HUES48 (cell line): ENCODE measurements around the gene TRIML1.
"Not testable (repeated sequence)": the region's sequence is repeated elsewhere in the genome, so short reads cannot be mapped to it uniquely, and the experiment has no call there.

Source experiments
- H3K27ac ChIP-seq: one replicate; pipeline ENCODE4 v1.7.0; 2013; ENCODE audit warnings: low read depth, low read length, inconsistent platforms
- H3K27me3 ChIP-seq: 2 replicates; pipeline ENCODE4 v1.6.1; 2013; ENCODE audit warnings: mild to moderate bottlenecking, low read length; ENCODE audit not compliant: control insufficient read depth, insufficient read depth
- H3K36me3 ChIP-seq: 2 replicates; pipeline ENCODE4 v1.6.1; 2013; ENCODE audit warnings: low read length; ENCODE audit not compliant: control insufficient read depth, insufficient read depth
- H3K4me1 ChIP-seq: 2 replicates; pipeline ENCODE4 v1.6.1; 2013; ENCODE audit warnings: mild to moderate bottlenecking, low read length; ENCODE audit not compliant: control insufficient read depth, insufficient read depth
- H3K4me3 ChIP-seq: 2 replicates; pipeline ENCODE4 v1.5.1; 2013; ENCODE audit warnings: mild to moderate bottlenecking, low read depth, low read length
- H3K9ac ChIP-seq: 2 replicates; pipeline ENCODE4 v1.6.1; 2013; ENCODE audit warnings: mild to moderate bottlenecking, low read depth, low read length, moderate library complexity
- H3K9me3 ChIP-seq: 2 replicates; pipeline ENCODE4 v1.6.1; 2013; ENCODE audit warnings: low read length; ENCODE audit not compliant: control insufficient read depth, insufficient read depth

The TRIML1 gene

GRCh38 chr4:188154668-188155405 lies 15.6 kb downstream of the TRIML1 start:
- no peak overlapping the region for H3K9ac ChIP-seq
- no peaks in the 10 kb centered on the region for H3K36me3 ChIP-seq
- no peak overlapping the region for H3K4me3 ChIP-seq
- no peaks in the 10 kb centered on the region for H3K27me3 ChIP-seq
- H3K4me1 ChIP-seq, result no peaks in the 10 kb centered on the region
- H3K9me3 ChIP-seq, result peaks cover 7% of the 10 kb centered on the region; the same call in 1 of the 2 replicates
- no peak overlapping the region for H3K27ac ChIP-seq

GRCh38 chr4:188158336-188158735 lies 19.1 kb downstream of the TRIML1 start:
- Histone ChIP-seq H3K9me3 (peaks cover 7% of the 10 kb centered on the region; the same call in 1 of the 2 replicates), H3K4me1 (no peaks in the 10 kb centered on the region), H3K27me3 (no peaks in the 10 kb centered on the region), H3K9ac (no peak overlapping the region), H3K4me3 (no peak overlapping the region), H3K27ac (no peak overlapping the region), H3K36me3 (no peaks in the 10 kb centered on the region)

- not testable (repeated sequence) for H3K27ac ChIP-seq, H3K27me3 ChIP-seq, H3K9me3 ChIP-seq, H3K9ac ChIP-seq, H3K36me3 ChIP-seq, H3K4me1 ChIP-seq, H3K4me3 ChIP-seq
Observed at GRCh38 chr4:188159513-188160226, 20.4 kb downstream of the TRIML1 start.

- Histone ChIP-seq H3K4me1 (no peaks in the 10 kb centered on the region), H3K9ac (no peak overlapping the region), H3K9me3 (no peaks in the 10 kb centered on the region), H3K36me3 (no peaks in the 10 kb centered on the region), H3K27ac (no peak overlapping the region), H3K27me3 (no peaks in the 10 kb centered on the region), H3K4me3 (no peak overlapping the region)
Observed at GRCh38 chr4:188160406-188160805, 21.2 kb downstream of the TRIML1 start.

- Histone ChIP-seq H3K4me3 (no peak overlapping the region), H3K4me1 (no peaks in the 10 kb centered on the region), H3K27ac (no peak overlapping the region), H3K9ac (no peak overlapping the region), H3K36me3 (no peaks in the 10 kb centered on the region), H3K27me3 (no peaks in the 10 kb centered on the region), H3K9me3 (no peaks in the 10 kb centered on the region)
Observed at GRCh38 chr4:188161167-188161566, 21.9 kb downstream of the TRIML1 start.

GRCh38 chr4:188162698-188163097 lies 23.5 kb downstream of the TRIML1 start:
- H3K27ac ChIP-seq, result no peak overlapping the region
- no peaks in the 10 kb centered on the region for H3K4me1 ChIP-seq
- H3K9ac ChIP-seq, result no peak overlapping the region
- no peaks in the 10 kb centered on the region for H3K36me3 ChIP-seq
- H3K27me3 ChIP-seq, result no peaks in the 10 kb centered on the region
- H3K4me3 ChIP-seq, result no peak overlapping the region
- no peaks in the 10 kb centered on the region for H3K9me3 ChIP-seq

GRCh38 chr4:188168726-188169373 lies 29.6 kb downstream of the TRIML1 start:
- H3K9ac ChIP-seq, result no peak overlapping the region
- H3K27ac ChIP-seq, result no peak overlapping the region
- no peak overlapping the region for H3K4me3 ChIP-seq
- no peaks in the 10 kb centered on the region for H3K4me1 ChIP-seq
- H3K9me3 ChIP-seq, result no peaks in the 10 kb centered on the region
- no peaks in the 10 kb centered on the region for H3K27me3 ChIP-seq
- no peaks in the 10 kb centered on the region for H3K36me3 ChIP-seq

GRCh38 chr4:188171551-188171950 lies 32.3 kb downstream of the TRIML1 start:
- no peaks in the 10 kb centered on the region for H3K27me3 ChIP-seq
- H3K9me3 ChIP-seq, result no peaks in the 10 kb centered on the region
- no peaks in the 10 kb centered on the region for H3K4me1 ChIP-seq
- no peak overlapping the region for H3K9ac ChIP-seq
- H3K27ac ChIP-seq, result no peak overlapping the region
- H3K36me3 ChIP-seq, result no peaks in the 10 kb centered on the region
- no peak overlapping the region for H3K4me3 ChIP-seq

- H3K4me3 ChIP-seq, result no peak overlapping the region
- no peaks in the 10 kb centered on the region for H3K36me3 ChIP-seq
- H3K9me3 ChIP-seq, result peaks cover 2% of the 10 kb centered on the region; the same call in 1 of the 2 replicates
Observed at GRCh38 chr4:188175288-188175687, 36.0 kb downstream of the TRIML1 start.

GRCh38 chr4:188177997-188178675 lies 38.9 kb downstream of the TRIML1 start:
- no peaks in the 10 kb centered on the region for H3K27me3 ChIP-seq
- H3K4me3 ChIP-seq, result no peak overlapping the region
- no peaks in the 10 kb centered on the region for H3K4me1 ChIP-seq
- H3K36me3 ChIP-seq, result no peaks in the 10 kb centered on the region
- no peak overlapping the region for H3K9ac ChIP-seq
- H3K9me3 ChIP-seq, result peaks cover 2% of the 10 kb centered on the region; the same call in 1 of the 2 replicates
- no peak overlapping the region for H3K27ac ChIP-seq

More at GRCh38 chr4:188175288-188175687, 36.0 kb downstream of the TRIML1 start:
- H3K27me3 ChIP-seq, result no peaks in the 10 kb centered on the region
- H3K9ac ChIP-seq, result no peak overlapping the region
- no peak overlapping the region for H3K27ac ChIP-seq
- no peaks in the 10 kb centered on the region for H3K4me1 ChIP-seq
